8988T (cell line): Measurements from ENCODE around the gene FLT4.

Experiments
- DNase-seq: peaks from one replicate; pipeline ENCODE4 v3.0.0; 2011

Gene FLT4

DNA sequence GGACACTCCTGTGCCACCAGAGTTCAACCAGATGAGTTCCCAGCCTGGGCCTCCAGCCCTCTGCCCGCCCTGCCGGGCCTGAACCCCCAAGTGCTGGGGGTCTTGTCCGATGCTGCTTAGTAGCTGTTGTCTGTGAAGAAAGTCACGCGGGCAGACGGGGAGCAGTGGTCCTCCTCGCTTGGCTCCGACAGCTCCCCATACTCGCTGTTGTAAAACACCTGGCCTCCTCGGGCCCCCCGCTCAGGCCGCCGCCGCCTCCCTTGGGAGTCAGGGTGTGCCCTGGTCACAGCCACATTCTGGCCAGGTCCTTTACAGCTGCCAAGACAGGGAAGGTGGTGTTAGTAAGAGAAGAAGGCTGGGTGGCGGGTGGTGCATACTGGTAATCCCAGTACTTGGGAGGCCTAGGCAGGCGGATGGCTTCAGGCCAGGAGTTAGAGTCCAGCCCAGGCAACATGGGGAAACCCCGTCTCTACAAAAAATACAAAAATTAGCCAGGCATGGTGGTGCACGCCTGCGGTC lies 46.3 kb downstream of the FLT4 start:
- peak; percentile 20 for DNase-seq

DNA sequence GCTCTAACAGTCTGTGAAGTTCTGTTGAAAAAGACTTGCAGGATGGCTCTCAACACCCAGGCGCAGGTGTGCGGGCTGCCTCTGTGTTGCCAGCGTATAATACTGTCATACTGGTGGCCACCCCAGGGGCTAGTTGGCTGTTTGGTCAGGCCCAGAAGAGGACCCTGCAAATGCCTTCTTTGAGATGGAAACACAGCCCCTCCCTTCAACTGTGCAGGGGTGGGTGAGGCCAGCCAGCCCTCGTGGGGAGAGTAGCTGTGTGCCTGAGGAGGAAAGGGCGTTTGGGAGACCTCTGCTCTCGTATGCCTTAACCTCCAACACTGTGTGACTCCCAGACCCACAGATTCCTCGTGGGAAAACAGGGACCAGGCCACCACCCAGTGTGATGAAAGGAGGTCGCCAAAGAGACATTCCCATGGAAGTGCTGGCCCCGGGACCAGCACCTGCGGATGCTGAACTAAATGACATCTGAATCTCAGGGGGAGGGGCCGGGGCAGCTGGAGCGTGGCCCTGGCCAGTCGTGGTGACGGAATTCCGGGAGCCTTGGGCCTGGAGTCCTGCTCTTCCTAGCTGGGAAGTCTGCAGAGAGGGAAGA lies 46.8 kb downstream of the FLT4 start:
- DNase-seq: peak; percentile 33

DNA sequence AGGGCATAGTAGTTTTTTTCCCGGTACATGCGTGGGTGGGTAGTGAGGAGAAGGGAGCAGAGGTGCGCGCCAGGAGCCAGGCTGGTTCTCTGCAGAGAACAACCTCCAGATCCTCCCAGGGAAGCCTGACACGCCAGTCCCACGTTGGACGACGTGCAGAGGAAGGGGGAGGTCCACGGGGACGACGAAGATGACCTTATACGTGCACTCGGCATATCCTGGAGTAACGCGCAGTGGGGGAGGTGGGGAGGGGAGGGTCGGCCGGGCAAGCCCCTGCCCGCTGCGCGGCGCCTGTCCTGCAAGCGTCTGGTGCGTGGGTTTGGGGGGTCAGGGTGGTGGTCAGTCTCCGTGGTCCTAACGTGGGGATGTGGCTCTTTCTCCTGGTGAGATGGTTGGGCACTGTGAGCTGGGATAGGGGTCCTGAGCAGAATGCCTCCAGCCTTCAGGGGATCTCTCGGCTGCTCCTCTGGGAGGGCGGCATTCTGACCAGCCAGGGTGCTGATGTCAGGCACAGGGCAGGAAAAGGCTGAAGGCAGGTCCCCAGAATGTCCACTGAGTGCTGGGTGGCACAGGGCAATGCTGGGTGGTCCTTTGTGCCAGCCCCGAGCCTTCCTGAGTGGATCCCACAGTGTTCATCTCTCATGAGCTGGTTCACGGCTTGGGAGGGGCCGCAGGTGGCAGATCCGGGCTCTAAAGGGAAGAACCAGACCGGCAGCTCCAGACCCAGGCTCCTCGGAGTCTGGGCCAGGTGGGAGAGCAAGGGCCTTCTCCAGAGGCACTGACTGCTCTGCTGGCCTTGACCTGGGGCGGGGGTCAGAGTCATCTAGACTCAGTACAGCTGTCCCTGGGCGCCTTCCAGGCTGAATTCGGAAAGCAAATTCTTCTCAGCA lies 47.6 kb downstream of the FLT4 start:
- DNase-seq: peak; percentile 32

DNA sequence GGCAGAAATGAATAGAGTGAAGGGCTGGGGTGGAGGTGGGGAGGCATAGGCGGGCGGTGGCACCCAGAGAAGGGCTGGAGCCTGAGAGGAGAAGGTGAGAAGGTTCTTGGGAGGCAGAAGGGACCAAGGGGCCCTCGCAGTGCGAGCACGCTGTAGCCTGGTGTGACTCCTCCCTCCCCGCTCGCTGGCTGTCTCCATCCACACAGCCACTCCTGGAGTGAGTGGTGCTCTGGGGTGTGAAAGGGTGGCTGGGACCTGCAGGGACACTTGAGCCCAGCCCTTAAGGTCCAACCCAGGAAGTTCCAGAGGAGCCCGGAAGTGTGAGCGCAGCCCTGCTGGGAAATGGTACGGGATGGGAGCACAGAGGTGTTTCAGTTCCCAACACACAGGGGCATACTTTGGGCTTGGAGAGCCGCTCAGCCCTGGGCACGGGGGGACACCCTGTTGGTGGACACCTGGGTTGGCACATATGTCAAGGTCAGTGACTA lies 48.8 kb downstream of the FLT4 start:
- DNase-seq: peak; percentile 37

DNA sequence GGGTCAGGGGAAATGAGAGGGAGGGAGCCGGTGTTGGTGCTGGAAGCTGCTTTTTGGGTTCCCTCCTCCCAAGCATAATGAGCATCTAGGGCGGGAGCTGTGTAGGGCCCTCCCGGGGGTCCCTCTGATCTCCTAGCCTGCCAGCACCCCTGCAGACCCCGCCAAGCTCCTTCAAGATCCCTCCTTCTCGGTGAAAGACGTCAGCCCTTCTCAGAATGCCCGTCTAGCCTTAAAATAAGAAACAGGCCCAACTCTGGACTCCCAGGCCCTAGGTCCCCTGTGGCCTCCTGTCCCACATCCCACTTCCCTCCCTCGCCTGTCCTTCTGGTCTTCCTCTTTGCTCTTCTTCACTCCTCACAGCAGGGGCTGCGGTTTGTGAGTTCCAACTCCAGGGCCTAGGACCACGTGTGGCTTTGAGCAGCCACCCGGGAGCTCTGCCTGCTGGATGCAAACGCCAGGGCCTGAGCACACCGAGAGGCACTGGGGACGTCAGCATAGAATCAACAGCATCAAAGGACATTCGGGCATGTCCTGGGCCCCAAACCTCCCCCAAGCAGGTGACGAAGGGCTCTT lies 49.3 kb downstream of the FLT4 start:
- peak; percentile 47 for DNase-seq

DNA sequence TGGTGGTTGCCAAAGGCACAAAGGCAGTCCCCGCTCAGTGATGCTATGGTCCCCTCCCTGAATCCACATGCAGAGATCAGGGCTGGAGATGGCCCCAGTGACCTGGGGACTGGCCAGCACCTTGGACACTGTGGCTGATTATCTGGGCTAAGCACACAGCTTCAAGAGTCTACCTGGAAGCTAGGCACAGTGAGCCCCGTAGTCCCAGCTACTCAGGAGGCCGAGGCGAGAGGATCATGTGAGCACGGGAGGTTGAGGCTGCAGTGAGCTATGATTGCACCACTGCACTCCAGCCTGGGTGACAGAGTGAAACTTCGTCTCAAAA lies 49.8 kb downstream of the FLT4 start:
- peak; percentile 14 for DNase-seq

DNA sequence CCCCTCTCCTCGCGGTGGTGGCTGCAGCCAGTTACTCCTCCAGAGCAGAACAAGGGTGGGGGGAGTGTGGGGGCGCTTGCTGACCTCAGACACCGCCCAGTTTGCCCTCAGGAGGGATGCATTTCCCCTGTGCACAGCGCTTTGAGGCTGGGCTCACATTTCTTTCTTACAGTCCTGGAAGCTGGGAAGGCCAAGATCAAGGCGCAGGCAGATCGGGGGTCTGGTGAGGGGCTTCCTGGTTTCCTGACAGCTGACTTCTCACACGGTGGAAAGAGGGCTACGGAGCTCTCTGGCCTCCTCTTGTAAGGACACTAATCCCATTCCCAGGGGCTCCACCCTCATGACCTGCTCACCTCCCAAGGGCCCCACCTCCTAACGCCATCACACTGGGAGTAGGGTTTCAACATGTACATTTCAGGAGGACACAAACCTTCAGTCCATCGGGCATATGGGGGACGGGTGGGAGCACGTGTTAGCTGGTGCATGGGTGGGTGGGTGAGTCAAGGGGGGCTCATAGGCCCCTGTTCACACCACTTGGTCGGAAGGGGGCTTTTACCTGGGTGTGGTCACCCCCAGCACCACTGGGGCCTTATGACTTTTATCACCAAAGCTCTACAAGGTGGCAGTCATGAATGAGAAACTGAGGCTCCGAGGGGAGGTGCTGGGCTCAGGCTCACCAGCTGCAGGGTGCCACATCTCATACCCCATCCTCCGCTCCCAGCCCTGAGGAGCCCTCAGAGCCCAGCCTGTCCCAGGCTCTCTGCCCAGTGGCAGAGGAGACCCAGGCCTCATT lies 50.4 kb downstream of the FLT4 start:
- peak; percentile 15 for DNase-seq

DNA sequence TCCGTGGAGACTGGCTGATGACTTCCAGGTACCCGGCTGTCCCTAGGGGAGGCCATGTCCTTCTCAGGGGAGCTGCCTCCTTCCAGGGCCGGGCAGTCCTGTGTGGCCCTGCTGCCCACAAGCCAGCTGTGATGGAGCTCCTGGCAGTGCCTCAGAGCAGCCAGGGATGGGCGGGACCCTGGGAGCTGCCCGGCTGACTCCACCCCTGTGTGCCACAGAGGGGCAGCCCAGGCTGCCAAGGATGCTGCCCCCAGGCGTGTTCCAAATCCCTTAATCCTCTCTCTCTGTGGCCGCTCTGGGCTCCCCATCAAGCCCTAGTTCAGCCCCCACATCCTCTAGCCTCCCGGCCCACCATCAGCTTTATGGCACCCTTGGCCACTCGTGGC lies 51.1 kb downstream of the FLT4 start:
- DNase-seq: peak; percentile 44

DNA sequence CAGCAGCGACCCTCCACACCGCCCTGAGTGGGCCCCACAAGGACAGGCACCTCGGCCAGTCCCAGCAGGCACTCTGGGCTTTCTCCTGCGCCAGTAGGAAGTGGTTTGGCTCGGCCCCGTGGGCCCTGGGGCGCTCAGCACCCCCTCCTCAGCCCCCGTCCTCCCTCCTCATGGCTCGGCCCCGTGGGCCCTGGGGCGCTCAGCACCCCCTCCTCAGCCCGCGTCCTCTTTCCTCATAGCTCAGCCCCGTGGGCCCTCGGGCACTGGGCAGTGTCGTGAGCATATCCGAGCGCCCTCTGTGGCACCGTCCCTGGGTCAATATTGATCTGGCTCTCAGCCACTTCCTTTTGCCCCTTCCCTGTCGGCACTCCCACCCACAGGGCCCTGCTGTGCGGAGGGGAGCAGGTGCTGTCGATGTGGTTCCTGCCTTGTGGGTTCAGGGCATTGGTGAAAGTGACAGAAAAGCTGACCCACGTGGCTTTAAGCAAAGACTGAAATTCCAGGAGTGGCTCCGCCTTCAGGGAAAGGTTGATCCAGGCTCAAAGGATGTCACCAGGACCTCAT lies 52.6 kb downstream of the FLT4 start:
- no peak for DNase-seq

DNA sequence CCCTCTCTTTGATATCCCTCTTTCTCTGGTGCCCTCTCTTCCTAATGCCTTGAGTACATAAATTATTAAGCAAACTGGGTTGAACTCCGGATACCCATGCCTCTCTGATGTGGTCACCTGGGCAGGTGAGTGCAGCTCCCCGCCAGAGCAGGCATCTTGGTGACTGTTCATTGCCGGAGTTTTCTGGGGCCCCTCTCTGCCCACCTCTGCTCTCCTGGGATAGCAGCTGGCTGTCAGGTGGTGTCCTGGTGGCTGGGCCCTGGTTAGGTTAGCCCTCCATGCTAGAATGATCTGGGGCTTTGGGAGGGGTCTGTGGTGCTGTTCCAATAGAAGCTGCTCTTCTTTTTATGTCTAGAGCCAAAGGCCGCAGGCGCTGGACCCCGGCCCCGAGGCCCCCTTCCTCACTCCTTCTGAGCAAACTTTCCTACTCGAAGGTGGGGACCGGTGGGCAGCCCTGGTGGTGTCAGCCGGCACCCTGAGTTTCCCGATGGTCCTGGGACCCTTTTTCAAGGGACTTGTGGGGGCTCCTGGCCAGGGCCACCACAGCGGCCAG lies 53.2 kb downstream of the FLT4 start:
- no peak for DNase-seq

DNA sequence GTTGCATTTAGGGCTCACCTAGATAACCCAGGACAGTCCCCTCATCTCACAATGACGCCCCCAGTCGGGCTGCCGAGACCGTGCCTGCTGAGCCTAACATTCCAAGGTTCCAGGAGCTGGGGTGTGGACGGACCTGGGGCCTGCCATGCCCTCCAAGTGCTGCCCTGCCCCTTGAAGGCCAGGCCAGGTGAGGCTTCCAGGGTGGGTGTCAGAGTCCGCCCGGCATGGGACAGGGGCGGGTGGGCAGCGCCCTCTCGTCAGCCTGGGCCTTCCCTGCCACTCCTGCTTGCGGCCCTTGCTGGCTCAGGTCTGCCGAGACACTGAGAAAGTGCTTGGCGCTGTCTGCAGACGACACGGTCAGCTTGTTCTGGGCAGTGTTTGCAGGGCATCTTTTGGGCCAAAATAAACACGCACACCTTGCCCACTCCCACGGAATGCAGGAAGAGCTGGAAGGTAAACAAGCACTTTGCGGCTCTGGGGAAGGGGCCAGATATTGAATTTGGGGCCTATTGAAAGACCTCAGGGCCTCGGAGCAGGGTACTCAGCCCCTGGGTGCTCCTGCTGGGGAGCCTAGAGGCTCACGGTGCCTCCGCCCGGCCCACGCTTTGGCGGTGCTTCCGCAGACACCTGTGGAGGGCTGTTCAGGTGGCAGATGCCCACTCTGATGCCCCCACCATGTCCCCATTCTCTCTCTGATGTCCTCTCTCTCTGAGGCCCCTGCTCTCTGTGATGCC lies 53.9 kb downstream of the FLT4 start:
- DNase-seq: no peak

DNA sequence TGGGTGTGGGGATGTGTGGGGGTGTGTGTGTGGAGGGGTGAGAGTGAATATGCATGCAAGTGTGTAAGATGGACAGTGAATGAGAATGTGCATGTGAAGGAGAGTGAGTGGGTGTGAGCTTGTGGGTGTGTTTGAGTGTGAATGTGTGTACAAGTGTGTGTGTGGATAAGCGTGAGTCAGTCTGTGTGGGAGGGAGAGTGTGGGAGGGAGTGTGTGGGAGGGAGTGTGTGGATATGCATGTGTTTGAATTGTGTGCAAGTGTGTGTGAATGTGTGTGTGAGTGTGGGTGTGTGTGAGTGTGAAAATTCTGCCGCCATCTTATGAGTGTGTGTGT lies 54.4 kb downstream of the FLT4 start:
- DNase-seq: no peak

DNA sequence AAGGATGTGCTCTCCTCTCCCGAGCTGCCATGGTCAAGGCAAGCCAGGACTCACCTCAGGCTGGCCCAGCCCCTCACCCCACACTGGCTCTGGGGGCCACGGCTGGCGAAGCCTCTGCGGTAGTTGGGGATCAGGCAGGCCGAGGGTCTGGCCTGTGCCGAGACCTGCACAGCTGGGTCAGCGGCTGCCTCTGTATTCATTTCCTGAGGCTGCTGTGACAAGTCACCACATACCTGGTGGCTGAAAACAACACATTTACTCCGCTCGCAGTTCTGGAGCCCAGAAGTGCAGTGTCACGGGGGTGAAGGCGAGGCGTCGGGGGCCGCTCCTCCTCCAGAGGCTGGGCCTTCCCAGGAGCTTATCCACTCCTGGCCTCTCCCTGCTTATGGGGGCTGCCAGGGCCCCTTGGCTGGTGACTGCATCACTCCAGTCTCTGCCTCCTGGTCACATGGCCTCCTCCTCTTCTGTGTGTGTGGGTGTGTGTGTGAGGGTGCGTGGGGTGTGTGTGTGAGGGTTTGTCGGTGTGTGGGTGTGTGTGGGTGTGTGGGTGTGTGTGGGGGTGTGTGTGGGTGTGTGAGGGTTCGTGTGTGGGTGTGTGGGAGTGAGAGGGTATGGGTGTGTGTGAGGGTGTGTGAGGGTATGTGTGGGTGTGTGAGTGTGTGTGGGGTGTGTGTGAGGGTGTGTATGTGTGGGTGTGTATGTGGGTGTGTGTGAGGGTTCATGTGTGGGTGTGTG lies 54.9 kb downstream of the FLT4 start:
- no peak for DNase-seq

DNA sequence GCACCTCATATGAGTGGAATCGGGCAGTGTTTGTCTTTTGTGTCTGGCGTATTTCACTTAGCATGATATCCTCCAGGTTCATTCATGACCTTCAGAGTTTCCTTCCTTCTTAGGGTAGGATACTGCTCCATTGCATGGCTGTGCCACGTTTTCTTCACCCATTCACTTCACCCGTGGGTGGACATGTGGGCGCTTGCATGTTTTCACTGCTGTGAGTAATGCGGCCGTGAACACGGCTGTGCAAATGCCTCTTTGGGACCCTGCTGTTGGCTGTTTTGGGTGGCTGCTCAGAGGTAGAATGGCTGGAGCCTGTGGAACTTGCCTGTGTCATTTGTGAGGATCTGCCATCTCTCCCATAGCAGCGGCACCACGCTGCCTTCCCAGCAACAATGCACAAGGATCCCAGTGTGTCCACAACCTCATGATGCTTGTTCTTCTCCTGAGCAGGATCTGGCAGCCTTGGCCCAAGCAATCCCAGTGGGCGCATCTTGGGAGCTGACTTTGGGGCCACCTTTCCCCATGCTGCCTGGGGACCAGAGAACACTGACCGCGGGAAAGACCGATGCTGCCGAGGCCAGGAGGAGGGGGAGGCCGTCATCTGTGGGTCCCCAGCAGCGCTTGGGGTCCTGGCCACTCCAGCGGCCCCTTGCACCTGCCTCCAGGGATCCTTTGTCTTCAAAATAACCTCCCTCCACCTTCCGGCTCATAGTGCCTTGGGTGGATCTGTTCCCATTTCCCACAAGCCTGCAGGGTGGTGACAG lies 55.8 kb downstream of the FLT4 start:
- no peak for DNase-seq

DNA sequence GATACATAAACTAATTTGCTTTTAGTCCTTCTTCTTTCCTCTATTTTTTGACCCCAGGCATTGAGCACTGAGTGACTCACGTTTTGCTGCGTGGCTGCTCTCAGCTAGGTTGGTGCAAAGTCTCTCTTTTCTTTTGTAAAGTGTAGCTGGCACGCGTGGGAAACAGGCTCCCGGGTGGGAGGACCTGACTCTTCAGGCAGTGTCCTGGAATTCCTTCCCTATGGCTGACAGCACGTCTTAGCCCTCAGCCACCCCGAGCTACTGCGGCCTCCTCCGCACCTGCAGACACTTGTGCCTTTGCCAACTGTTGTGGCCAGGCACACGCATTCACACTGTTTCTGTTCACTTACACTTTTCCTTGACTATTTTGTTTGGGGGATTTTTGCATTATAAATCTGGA lies 57.2 kb downstream of the FLT4 start:
- no peak for DNase-seq

DNA sequence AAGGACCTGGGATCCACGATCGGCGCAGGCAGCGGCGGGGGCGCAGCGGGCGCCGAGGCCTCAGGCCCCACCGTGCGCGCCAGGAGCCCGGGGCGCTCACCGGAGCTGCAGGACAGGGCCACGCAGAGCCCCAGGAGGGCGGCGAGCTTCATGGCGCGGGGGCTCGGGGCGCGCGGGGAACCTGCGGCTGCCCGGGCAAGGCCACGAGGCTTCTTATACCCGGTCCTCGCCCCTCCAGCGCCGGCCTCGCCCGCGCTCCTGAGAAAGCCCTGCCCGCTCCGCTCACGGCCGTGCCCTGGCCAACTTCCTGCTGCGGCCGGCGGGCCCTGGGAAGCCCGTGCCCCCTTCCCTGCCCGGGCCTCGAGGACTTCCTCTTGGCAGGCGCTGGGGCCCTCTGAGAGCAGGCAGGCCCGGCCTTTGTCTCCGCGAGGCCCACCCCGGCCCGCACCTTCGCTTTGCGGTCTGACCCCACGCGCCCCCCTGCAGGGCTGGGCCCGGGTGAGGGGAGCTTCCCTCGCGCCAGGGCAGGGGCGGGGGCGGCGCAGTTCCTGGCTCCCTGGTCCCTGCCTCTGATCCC lies 58.0 kb downstream of the FLT4 start, which contains the start of gene SCGB3A1:
Gene SCGB3A1, minus strand, starts transcription at position 189 of the 577 bp plus-strand sequence. Its CDS starts 37 bp downstream, at position 152.
- DNase-seq: no peak

DNA sequence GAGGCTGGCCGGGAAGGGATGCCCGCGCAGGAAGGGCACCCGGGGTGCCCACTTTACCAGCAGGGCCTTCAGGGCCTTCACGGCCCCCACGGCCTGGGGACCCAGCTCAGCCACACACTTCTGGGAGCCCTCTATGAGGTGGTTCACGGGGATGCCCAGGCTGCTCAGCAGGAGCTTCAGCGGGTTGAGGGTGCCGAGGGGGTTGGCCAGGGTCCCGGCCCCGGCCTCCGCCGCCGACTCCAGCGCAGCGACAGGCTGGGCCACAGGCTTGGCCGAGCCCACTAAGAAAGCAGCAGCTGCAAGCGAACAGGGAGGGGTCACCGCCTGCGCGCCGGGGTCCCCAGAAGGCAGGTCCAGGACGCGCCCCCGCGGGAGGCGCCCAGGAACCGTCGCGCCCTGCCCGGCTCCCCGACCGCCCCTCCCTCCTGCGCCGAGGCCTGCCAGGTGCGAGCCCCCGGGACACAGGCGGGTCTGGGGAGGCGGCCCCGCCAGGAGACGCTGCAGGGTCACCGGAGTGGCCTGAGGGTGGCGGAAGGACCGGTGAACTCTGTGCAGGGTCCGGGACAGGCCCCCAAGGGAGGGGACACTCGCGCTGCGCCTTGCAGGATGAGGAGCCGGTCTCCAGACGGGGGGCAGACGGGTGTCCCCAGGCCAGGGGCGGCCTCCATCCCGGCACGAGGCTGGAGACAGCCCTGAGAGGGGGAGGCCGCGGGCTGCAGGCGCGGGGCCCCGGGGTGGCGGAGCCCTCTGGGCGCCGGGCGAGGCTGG lies 58.7 kb downstream of the FLT4 start:
- DNase-seq: no peak

DNA sequence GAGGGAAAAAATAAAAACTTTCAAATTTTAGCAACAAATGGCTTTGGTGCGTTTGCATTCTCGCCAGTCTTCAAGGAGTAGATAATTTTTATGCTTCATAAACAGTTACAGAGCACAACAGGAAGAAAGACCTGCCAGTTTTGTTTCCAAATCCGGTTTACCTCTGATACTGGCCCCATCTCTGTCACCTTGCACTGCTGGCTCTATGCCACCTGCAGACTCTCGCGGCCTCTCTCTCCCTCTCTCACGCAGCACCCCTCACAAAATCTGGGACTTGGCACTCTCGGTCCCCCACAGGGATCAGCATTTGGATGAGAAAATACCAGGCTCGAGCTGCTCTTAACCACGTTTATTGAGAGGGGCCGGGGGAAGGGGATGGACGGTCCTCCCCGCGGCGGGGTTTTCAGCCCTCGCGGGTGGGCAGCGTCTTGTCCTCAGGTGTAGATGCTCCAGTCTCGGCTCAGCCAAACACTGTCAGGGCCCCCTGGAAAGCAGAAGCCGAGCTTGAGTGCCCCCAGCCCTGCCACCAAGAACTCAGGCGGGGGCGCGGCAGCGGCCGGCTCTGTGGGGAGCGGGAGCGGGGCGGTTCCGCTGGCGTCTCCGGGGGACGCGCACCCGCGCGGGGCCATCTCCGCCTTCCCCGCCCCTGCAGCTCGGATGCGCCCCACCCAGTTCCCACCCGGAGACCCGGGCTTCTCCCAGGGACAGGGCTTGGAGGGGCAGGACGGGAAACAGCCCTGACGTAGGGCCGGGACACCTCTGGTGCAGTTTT lies 59.4 kb downstream of the FLT4 start:
- no peak for DNase-seq
